CD4-positive, alpha-beta T cell treated with Interleukin-21 for 1 hour (primary cell): ENCODE results near the gene KXD1.

Source experiments
- DNase-seq: peaks from one replicate; pipeline ENCODE4 v3.0.0-alpha.2; 2020

Gene KXD1

DNA sequence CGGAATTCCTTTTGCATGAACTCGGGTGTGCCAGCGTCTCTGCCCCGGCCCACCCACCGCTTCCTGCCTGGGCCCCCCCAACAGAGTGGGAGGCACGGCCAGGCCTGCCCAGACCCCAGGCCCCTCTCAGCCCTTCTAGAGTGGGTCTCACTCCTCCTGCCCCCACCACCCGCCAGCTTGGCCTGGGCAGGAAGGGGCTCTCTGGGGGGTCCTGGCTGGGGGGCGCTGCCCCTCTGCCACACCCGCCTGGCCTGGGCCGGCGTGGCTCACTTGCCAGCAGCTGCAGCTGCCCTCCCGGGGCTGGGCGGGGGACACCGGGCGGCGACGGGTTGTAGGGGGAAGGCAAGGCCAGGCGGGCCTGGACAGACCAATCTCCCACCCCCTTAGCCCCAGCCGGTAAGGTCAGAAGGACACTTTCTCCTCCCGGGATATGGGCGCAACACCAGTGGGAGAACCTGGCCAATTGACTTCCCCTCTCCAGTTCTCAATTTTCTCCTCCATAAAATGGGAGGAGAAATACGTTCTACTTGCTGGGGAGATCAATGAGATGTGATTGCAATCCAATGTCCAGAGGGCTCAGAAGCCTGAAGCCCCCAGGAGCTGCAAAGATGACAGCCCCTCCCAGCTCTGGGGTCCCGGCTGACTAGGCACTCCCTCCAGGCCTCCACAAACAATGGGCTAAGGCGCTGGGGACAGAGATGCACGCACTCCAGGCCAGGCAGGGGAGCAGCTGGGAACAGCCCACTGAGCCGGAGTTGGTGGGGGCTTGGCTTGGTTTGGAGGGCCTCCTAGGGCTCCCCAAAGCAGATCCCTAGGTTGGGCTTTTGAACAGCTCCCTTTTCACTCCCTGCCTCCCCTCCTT, 46.5 kb downstream of the KXD1 start:
- DNase-seq, result no peak

DNA sequence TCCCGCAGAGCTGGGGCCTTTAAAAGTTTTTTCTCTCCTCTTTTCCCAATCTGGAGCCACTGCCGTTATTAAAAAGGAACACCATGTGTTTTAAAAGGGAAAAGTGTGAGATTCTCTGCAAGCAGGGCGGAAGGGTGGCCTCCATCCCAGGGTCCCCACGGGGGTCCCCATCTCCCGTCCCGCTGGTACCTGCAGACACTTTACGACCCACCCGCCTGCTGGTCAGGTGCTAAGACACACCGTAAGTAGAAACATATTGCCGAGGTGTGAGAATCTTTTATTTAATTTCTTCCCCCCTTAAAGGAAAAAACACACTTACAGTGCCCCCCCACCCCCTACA, 47.1 kb downstream of the KXD1 start:
- DNase-seq, result no peak

DNA sequence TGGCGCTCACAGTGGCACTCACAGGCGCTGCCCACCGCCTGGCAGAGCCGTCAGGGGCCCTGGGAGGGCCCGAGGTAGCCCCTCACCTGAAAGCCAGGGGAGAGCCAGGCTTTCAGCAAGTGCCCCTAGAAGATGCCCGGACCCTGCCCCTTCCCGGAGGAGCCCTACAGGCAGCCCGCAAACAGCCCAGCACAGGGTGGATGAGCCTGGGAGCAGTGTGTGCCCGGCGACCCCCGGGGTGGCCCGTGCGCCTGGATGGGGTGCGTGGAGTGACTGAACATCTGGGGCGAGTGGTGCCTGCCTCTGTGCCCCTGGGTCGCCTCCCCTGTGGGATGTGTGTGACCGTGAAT, 47.5 kb downstream of the KXD1 start:
- no peak for DNase-seq

DNA sequence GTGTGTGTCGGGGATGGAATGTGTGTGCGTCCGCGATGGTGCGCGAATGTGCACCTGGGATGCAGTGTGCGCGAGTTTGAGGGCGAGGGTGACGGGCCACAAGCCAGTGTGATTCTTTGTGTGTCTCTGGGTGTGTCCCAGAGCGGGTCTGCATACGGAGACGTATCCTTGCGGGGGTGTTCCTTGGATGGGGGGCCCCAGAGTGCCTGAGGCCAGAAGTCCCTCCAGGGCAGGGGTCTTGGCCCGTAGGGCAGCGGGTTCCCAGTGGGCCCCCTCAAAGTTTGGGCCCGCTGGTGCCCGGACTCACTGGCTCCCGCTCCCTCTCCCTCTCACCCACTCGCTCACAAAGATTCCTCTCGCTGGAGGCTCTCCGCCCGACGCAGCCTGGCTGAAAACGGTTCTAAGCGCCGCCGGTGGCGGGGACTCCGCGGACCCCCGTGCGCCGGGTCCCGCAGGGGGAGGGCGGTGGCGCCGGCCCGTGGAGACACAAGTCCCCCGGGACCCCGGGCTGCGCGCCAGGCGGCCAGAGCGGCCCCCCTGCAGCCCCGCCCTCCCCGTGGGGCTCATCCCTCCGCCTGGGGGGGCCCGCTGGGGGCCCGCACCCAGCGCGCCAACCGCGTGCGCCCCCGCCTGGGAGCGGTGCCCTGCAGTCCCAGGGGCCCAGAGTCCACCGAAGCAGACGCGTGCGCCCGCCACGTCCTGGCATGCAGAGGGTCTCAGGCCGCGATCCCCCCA, 48.0 kb downstream of the KXD1 start:
- DNase-seq, result no peak

DNA sequence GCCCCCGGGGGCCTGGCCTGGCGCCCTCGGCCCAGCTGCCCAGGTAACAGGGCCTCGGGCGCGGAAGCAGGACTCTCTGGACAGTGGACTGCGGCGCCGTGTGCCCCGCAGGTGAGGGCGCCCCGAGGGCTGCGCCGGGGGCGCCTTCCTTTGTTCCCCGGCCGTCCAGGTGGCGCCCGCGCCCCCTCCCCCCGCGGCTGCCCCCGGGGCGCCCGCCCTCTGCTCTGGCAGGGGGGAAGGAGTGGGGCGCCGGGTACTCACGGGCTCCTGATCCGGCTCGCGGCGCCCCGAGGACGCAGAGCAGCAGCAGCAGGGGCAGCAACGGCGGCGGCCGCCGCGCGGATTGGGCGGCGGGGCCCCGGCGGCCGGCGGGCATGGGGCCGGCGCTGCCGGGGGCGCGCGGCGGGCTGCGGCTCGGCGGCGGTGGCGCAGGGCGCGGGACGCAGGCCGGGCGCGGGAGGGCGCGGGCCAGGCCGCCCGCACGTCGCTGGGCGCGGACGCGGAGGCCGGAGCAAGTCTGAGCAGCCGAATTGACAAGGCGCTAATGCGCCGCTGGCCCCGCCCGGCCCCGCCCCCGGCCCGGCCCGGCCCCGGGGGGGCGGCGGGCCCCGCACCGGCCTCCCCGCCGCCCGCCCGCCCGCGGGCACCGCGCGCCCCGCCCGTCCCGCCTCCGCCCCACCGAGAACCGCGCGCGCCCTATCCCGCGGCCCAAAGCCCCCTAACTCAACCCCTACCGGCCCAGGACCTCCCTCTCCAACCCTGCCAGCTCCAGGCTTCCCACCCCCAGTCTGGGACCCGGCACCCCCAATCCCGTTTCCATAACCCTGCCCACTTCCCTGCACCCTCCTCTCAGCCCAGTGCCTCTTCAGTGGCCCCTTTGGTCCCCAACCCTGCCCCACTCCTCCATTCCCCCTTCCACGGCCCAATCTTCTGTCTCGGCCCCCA, 48.9 kb downstream of the KXD1 start, which contains the start of gene CRLF1:
CRLF1 (minus strand) TSS at position 519 of the 945 bp plus-strand sequence; CDS start at position 376, 143 bp downstream.
- DNase-seq, result no peak

DNA sequence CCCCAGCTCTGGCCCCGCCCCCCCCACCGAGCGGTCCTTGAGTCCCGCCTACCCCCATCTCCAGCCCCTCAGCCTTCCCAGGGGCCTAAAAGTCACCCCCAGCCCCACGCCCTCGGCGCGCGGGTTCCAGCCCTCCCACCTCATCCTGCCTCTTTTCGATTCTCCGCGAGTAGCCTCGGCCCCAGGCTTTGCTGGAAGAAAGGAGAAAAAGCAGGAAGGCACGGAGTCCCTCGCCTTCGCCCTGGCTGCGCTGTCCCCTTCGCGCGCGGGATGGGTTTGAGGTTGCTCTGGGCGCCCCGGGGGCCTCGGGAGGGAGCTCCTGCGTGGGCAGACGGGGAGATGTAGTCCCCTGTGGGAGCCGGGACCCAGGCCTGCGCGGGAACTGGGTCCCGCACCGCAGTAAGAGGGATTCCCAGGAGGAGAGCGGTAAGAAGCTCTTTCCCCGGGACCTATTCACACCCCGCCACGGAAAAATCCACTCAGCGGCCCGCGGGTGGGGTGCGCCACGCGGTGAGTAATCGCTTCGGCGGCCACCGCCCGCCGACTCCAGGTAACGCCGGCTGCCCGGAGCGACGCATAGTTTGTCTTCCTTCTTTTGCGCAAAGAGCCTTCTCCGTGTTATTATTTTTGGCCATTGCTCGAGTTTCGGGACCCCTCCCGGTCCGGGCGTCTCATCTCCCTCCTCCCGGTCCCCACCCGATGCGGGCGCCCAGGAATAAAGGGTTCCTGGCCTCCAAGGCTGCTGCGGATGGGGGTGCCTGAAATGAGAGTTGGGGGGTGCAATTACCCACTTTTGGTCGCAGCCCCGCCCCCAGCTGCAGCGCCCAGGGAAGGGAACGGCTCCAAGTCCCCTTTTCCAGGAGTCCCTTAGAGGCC, 49.8 kb downstream of the KXD1 start:
- DNase-seq, result no peak

DNA sequence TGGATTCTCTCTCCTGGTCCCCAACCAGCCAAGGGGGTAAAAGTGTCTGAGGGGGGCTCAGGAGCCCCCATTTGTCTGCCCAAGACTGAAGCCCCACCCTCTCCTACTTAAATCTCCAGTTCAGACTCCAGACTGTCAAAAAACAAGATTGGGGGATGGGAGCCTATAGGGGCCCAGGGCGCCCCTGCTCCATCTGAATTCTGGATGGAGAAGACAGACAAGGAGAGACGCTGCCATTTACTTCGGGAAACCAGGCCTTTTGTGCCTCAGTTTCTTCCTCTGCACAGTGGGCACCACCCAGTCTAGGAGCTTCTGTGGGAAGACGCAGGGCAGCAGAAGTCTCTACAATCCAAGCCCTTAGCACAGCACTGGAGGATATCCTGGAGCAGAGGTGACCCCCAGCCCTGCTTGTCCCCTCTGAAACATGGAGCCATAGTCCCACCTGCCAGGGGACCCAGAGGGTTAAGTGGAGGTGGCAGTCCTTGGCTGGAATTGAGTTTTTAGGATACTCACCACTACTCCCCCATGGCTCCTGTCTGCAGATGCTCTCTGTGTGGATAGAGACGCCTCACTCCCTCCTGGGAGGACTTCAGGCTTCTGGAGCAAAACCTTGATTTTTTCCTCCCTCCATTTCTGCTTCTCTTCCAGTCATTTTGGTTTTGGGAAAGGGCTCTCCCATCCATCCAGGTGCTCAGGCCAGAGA, 50.6 kb downstream of the KXD1 start:
- DNase-seq, result no peak

DNA sequence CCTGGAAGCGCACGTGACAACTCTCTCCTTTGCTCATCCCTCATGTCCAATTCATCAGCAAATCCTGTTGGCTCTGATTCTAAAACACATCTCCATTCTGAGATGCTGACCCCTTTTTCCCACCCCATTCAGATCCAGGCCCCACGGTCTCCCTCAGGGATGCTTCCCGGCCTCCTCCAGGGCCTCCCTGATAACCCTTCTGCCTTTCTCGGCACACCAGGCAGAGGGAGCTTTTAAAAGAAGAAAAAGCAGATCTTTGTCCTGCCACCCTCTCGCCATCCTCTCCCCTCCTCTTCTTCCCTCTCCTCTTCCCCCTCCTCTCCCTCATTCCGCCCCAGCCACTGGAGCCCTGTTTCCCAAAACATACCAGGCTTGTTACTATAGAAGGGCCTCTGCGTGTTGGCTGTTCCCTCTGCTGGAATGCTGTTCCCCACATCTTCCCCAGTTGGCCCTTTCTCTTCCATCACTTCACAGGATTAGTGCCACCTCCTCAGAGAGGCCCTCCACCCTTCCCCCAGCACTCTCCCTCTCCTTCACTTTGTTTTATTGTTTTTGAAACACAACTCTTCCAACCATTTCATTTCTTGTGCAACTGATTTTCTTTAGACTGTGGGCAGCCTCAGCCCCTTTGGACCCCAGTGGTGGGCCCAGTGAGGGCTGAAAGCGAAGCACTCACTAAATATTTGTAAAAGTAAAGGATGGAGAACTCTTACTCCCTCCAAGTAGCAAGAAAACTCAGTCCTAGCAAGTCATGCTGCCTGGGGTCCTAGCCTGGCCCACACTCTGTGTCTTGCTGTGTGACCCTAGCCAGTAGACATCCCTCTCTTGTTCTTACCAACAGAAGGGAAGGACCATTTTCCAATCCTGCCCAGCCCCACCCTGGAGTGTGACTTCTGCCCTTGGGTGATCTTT, 51.4 kb downstream of the KXD1 start:
- DNase-seq, result no peak

DNA sequence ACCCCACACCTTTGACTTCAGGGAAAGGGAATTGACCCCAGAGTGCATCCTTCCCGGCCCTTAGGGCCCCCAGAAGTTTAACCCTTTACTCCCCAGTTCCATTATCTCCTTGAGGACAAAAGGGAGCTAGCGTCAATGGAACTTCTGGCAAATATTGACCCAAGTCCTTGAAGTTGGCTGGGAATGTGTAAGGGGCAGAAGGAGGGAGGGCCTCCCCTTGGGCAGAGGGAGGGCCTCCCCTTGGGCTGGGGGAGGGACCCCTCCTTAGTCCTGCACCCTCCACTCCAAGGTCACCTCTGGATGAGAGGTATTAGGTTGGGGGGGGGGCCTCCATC, 52.0 kb downstream of the KXD1 start:
- DNase-seq, result no peak

DNA sequence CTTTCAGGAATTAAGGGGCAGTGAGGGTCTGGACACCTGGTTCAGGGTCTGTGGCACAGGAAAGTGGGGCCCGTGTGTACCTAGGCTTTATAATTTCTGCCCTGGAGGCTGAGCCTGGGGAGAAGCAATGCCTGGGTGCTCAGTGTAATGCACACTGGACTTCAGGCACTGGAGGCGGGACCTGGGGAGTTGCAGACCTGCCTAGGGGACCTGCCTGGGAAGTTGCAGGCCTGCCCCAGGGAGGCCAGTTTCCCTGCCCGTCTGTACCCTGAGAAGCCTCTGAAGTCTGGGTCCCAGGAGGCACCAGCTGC, 52.5 kb downstream of the KXD1 start:
- no peak for DNase-seq

DNA sequence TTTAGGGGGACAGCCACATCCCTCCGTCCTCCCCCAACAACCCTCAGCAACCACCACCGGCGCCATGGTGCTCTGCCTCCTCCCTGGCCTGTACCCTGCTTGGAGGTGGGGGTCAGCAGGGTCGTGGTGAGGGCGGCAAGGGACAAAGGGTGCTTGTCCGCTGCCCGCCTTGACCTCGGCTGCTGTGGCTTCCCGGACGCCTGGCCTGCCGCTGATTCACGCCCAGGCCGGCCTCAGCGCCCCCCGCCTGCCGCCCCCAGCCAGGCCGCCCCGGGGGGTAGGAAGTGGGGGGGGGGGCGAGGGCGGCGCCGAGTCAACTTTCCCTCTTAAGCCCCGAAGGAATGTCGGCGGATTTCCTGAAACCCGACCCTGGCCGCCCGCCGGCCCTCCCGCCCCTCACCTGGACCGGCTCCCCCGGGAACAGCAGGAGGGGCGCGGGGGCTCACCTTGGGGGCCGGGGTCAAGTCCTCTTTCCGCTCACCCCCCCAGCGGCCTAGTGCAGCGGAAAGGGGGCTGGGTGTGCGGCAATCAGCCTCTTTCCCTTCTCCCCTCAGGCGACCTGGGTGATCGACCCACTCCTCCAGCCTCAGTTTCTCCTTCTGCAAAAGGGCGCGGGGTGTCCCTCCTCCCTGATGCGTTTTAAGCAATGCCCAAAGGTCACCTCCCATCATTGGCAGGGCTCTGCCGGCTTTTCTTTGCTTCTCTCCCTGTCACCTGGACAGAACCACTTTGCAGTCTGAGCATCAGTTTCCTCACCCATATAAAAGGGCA, 53.1 kb downstream of the KXD1 start:
- no peak for DNase-seq

DNA sequence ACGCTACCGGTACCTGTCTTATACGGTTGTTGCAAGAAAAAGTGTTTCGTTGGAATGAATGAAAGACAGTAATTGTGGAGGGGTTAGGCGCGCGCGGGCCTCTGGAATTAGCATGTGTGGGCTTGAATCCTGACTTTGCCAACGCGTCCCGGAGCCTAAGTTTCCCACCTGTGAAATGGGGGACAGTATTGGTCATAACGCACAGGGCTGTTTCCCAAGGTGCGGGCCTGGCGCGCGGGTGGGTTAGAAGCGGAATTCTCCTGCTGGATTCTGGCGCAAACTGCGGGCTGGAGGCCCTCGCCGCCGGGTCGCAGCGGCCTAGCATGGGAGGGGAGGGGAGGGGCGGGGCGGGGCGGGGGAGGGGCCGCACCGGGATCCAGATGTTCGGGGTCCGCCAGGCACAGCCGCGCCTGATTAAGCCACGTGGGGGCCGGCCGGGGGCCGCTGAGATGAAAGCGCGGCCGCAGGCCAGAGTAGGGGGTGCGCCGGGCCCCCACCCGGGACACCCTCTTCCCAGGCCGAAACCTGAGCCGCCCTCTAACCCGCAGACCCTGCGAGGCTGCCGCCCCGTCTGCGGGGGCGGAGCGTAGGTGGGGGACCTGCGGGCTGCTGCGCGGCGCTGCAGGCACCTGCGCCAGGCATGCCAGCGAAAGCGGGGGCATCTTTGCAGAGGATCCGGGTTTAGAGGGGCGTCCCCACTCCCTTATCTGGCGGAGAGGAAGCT, 53.8 kb downstream of the KXD1 start:
- DNase-seq, result peak; percentile 23

DNA sequence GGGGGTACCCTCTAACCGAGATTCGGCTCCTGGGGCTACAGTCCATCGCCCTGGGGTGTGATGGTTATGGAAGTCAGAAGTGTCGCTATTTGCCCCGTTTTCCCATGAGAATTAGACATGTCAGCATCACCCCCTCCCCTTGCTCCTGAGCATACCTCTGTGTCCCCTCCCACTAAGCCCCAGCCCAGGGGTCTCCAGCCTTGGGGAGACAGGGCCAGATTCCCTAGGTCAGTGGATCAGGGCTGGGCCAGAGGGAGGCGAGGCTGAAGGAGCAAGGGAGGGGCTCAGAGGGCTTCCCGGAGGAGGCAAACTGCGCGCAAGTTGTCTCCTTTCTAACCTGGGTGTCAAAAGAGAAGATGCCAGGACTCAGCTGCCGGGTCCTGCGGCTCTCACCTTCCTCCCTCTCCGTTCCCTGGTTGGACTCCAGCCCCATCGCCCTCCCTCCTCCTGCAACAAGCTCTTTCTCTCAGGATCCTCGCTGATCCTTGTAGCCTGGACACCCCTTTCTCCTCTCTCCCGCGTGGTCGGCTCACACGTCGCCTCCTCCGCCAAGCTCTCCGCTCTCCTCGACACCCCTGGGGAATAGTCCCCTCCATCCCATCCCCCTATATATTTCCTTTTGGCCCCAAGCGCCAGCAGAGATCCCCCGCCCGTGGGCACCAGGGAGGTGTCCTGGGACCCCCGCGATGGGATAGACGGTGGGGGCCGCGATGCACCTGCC, 54.5 kb downstream of the KXD1 start:
- no peak for DNase-seq

DNA sequence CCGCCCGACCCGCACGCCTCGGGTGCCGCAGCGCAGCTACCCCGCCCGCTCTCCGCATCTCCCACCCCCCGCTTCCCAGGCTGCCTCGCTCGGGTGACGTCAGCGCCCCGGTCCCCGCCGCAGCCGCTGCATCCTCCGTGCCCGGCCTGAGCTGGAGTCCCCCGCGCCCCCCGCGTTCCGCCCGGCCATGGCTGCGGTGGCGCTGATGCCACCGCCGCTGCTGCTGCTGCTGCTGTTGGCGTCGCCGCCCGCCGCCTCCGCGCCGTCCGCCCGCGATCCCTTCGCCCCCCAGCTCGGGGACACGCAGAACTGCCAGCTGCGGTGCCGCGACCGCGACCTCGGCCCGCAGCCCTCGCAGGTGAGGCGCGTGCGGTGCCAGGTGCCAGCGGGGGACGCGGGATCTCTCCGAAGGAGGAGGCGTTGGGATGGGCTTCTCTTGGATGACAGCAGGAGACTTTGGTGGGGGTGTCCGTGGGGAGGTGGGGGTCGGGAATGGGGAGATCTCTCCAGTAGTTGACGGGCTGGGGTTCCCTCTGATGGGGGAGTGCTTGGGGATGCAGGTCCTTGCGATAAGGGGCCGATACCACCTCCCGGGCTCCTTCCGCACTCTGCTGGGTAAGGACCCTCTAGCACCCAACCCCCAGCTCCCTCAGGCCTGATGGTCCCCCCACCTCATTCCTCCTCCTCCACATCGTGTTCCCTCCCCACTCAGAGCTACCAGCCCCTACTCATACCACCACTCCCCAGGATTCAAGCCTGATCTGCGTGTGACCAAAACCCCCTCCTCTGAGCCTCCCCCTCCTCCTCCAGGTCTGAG, 55.3 kb downstream of the KXD1 start, which contains the start of gene TMEM59L:
TMEM59L (plus strand) TSS at position 99 of the 817 bp plus-strand sequence; CDS start at position 188, 89 bp downstream.
- peak; percentile 63 for DNase-seq

DNA sequence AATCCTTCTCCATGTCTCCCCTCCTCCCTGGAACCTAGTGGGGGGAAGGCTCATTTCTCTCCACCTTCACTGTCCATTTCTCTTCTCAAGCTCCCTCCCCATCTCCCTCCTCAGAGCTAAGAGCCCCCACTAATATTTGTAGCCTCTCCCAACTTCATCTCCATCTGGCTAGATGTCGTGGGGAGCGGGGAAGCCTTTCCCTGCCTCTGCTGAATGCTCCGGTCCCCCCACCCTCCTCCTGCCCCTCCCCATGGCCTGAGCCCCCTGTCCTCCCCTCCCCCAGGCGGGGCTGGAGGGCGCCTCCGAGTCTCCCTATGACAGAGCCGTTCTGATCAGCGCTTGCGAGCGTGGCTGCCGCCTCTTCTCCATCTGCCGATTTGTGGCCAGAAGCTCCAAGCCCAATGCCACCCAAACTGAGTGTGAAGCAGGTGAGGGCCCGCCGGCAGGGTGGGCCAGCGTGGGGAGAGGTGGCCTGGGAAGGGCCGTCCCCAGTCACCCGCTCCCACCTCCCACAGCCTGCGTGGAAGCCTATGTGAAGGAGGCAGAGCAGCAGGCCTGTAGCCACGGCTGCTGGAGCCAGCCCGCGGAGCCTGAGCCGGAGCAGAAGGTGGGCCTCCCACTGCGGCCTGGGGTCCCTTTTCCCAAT, 56.0 kb downstream of the KXD1 start:
- no peak for DNase-seq

DNA sequence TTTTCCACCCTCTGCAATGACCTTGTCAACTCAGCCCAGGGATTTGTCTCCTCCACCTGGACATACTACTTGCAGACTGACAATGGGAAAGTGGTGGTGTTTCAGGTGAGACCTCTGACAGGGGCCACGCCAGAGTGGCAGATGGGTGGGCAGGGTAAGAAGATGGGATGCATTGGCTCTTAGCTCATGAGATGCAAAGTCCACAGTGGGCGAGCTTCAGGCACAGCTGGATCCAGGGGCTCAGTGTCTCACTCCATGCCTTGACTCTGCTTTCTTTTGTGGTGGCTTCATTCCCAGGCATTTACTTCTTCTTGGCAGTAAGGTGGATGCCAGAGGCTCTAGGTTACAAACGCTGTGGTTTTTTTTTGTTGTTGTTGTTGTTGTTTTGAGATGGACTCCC, 58.4 kb downstream of the KXD1 start:
- DNase-seq, result no peak

DNA sequence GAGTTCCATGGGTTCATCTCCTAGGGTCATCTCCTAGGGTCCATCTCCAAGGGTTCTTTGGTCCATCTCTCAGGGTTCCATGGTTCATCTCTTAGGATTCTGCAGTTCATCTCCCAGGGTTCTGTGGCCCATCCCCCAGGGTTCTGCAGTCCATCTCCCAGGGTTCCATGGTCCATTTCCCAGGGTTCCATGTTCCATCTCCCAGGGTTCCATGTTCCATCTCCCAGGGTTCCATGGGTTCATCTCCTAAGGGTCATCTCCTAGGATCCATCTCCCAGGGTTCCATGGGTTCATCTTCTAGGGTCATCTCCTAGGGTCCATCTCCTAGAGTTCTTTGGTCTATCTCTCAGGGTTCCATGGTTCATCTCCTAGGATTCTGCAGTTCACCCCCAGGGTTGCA, 59.9 kb downstream of the KXD1 start:
- DNase-seq, result no peak
